ENCODE measurements around the gene TMEM266. TPM values are rescaled to one million over a fixed set of nuclear protein-coding genes. Genes with fewer than 3 reads are reported as not detected.

TMEM266 gene
- total and polyA plus RNA-seq, 2 experiments from 2014 or later, result 0.42 to 5.0 TPM

GRCh38 chr15:76153241-76154197 lies 93.7 kb downstream of the TMEM266 start:
- Histone ChIP-seq H3K4me1 (ENCODE audit: insufficient read depth) (peaks cover 16% of the 10 kb centered on the region; the same call in 1 of the 2 replicates), H3K27ac (ENCODE audit: low read depth) (no peak overlapping the region), H3K4me2 (no peak overlapping the region), H4K20me1 (replicated peaks; ENCODE audit: insufficient read depth) (no peaks in the 10 kb centered on the region), H3K27me3 (ENCODE audit: insufficient read depth) (no peaks in the 10 kb centered on the region), H3K9me2 (ENCODE audit: insufficient read depth) (no peaks in the 10 kb centered on the region), H3K79me2 (replicated peaks; ENCODE audit: insufficient read depth) (no peaks in the 10 kb centered on the region), H3K36me3 (ENCODE audit: insufficient read depth) (no peaks in the 10 kb centered on the region), H3F3A (replicated peaks; ENCODE audit: low read depth) (no peaks in the 10 kb centered on the region), H3K4me3 (no peak overlapping the region), H2AFZ (no peak overlapping the region)
- Mint-ChIP-seq H3K4me3 (no peak overlapping the region), H3K27ac (no peak overlapping the region), H3K9me3 (no peaks in the 10 kb centered on the region; the same call in 2 of the 3 replicates), H3K36me3 (ENCODE audit: low read depth) (no peaks in the 10 kb centered on the region; the same call in 2 of the 3 replicates), H3K27me3 (ENCODE audit: insufficient read depth, low read depth, poor library complexity) (peaks cover 14% of the 10 kb centered on the region), H3K4me1 (peaks cover 38% of the 10 kb centered on the region)
- TF ChIP-seq NANOG (IDR thresholded peaks at IDR 0.05; ENCODE audit: borderline replicate concordance), result no peak
- no peak for TF ChIP-seq EZH2phosphoT487 (IDR thresholded peaks at IDR 0.05; ENCODE audit: unreplicated experiment)
- no peak for TF ChIP-seq REST (IDR thresholded peaks at IDR 0.05; ENCODE audit: unreplicated experiment)
- no peak for TF ChIP-seq ZNF114 (CRISPR knock-in tag; IDR thresholded peaks at IDR 0.05)
- TF ChIP-seq ETS1 (IDR thresholded peaks at IDR 0.05), result no peak
- TF ChIP-seq POLR2AphosphoS5 (IDR thresholded peaks at IDR 0.05; ENCODE audit: low read depth), result no peak
- no peak for TF ChIP-seq ZNF462 (CRISPR knock-in tag; IDR thresholded peaks at IDR 0.05)
- no peak for TF ChIP-seq ZNF331 (CRISPR knock-in tag; IDR thresholded peaks at IDR 0.05; ENCODE audit: low read depth)
- TF ChIP-seq JUNB (IDR thresholded peaks at IDR 0.05; ENCODE audit: unreplicated experiment), result no peak
- no peak for TF ChIP-seq EZH2 (IDR thresholded peaks at IDR 0.05; ENCODE audit: low read depth, unreplicated experiment)
- TF ChIP-seq STAT1 (IDR thresholded peaks at IDR 0.05; ENCODE audit: unreplicated experiment), result no peak
- no peak for TF ChIP-seq CREB1 (CRISPR knock-in tag; IDR thresholded peaks at IDR 0.05; ENCODE audit: low read depth)
- no peak for TF ChIP-seq CTCF (conservative IDR thresholded peaks at IDR 0.05; ENCODE audit: low read depth in 2 of 2)
- no peak for ATAC-seq
- DNase-seq (ENCODE audit: low spot score), result no peak

All from GM23338 (cell line).